Measurements from ENCODE around the gene GRID2IP. TPM values are rescaled to one million over a fixed set of nuclear protein-coding genes. Genes with fewer than 3 reads are reported as not detected.

Gene GRID2IP
- total and polyA plus RNA-seq, 2 of the 13 experiments (the other 11 are each of a cell fraction or from before 2014, with no cell fraction given), result 0.03 TPM; not detected in 1

DNA sequence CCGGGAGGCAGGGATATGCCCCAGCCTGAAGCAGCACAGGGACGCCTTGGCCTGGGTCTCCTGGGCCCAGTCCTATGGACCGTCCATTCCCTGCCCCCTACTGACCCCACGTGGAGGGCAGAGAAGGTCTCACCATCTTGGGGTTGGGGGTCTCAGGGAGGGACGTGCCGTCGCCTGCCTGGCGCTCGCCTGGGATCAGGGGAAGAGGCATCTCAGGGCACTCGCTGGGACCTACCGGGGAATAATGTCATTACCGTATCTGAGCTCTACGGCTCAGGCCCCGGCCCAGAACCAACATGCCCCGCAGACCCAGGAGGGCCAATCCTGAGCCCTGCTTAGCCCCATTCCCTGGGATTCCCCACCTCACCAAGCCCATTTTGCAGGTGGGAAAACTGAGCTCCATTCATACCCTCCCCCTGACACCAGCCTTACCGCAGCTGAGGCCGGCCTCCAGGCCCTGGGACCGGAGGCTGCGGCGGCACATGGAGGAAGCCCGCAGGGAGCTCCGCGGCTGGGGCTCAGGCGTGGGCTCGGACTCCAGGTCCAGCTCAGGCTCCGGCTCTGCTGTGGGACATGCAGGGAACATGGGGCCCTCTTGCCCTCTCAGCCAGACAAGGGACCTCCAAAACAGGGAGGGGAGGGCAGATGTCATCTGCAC is 40.7 kb downstream of the GRID2IP start (continued):
- TF ChIP-seq, protein P1, sequence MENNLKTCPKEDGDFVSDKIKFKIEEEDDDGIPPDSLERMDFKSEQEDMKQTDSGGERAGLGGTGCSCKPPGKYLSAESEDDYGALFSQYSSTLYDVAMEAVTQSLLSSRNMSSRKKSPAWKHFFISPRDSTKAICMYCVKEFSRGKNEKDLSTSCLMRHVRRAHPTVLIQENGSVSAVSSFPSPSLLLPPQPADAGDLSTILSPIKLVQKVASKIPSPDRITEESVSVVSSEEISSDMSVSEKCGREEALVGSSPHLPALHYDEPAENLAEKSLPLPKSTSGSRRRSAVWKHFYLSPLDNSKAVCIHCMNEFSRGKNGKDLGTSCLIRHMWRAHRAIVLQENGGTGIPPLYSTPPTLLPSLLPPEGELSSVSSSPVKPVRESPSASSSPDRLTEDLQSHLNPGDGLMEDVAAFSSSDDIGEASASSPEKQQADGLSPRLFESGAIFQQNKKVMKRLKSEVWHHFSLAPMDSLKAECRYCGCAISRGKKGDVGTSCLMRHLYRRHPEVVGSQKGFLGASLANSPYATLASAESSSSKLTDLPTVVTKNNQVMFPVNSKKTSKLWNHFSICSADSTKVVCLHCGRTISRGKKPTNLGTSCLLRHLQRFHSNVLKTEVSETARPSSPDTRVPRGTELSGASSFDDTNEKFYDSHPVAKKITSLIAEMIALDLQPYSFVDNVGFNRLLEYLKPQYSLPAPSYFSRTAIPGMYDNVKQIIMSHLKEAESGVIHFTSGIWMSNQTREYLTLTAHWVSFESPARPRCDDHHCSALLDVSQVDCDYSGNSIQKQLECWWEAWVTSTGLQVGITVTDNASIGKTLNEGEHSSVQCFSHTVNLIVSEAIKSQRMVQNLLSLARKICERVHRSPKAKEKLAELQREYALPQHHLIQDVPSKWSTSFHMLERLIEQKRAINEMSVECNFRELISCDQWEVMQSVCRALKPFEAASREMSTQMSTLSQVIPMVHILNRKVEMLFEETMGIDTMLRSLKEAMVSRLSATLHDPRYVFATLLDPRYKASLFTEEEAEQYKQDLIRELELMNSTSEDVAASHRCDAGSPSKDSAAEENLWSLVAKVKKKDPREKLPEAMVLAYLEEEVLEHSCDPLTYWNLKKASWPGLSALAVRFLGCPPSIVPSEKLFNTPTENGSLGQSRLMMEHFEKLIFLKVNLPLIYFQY (CRISPR knock-in tag; IDR thresholded peaks at IDR 0.05; ENCODE audit: borderline replicate concordance), result no peak

DNA sequence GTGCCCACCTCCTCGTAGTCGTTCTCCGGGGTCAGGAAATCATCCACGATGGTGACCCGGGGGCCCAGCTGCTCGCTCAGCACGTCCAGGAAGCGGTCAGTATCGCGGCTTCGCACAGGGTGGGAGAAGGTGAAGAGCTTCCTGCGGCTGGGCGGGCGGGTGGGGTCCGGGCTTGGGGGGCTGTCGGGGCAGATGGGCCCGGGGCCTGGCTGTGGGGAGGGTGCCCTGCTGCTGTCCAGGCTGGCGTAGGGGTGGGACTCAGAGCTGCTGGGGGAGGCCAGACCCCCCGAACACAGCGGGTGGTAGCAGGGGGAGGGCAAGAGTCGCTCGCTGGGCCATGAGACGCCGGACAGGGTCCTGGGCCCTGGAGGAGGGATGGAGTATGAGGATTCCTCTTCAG is 42.3 kb downstream of the GRID2IP start:
- H3K79me2 ChIP-seq (ENCODE audit: insufficient read depth, low read length), result no peaks in the 10 kb centered on the region
- H2AFZ ChIP-seq (ENCODE audit: low read length), result no peak overlapping the region
- BruUV-seq (replicated peaks), result no TSS peak
- DNase-seq (ENCODE audit: low spot score) (no peak), ATAC-seq (no peak), FAIRE-seq (no peak)
- intact Hi-C loops (cut with micrococcal nuclease; ENCODE audit: unreplicated experiment) (no loop called here), in situ Hi-C loops (cut with HindIII; ENCODE audit: extremely low pct_ligation_motif_present, low pct_unique_long_range_greater_than_20kb) (no loop called here)
- H4K20me1 ChIP-seq (ENCODE audit: insufficient read depth, low read length), result no peaks in the 10 kb centered on the region
- peaks cover 18% of the 10 kb centered on the region; the same call in 1 of the 2 replicates for H3K4me1 ChIP-seq (ENCODE audit: insufficient read depth, low read length)
- no peak overlapping the region for H3K4me2 ChIP-seq (ENCODE audit: low read depth, low read length)
- H3K27ac ChIP-seq (ENCODE audit: extremely low read length, insufficient read depth, low read length), result no peak overlapping the region
- H3K9ac ChIP-seq (ENCODE audit: insufficient read depth, low read depth, low read length), result no peak overlapping the region
- H3K9me3 ChIP-seq (ENCODE audit: low read length), result no peaks in the 10 kb centered on the region
- H3K4me3 ChIP-seq (replicated peaks in 1 of 3; ENCODE audit: insufficient read depth in 1 of 3, low read depth in 2 of 3, low read length in 3 of 3), result no peak overlapping the region
- CTCF ChIA-PET (ENCODE audit: low intra/inter-chr PET ratio, low total read pairs), result no interaction called here
- peaks cover 10 to 42% of the 10 kb centered on the region in 2 experiments for H3K27me3 ChIP-seq (ENCODE audit: control insufficient read depth in 1 of 2, insufficient read depth in 2 of 2, low read length in 2 of 2)
- WGBS (ENCODE audit: low lambda C conversion rate), result 44% methylated on average over 14 of the region's 24 CpGs
- POLR2A ChIA-PET, result no interaction called here
- H3K36me3 ChIP-seq (replicated peaks in 1 of 2; ENCODE audit: control insufficient read depth in 1 of 2, insufficient read depth in 2 of 2, low read length in 2 of 2), result no peaks in the 10 kb centered on the region
- TF ChIP-seq KDM5B (CRISPR knock-in tag; IDR thresholded peaks at IDR 0.05; ENCODE audit: borderline replicate concordance) (no peak), ZNF652 (CRISPR knock-in tag; IDR thresholded peaks at IDR 0.05; ENCODE audit: borderline replicate concordance, low read depth) (no peak), REXO4 (CRISPR knock-in tag; IDR thresholded peaks at IDR 0.05; ENCODE audit: borderline replicate concordance) (no peak), ZNF781 (CRISPR knock-in tag; IDR thresholded peaks at IDR 0.05; ENCODE audit: borderline replicate concordance, not compliant biosample characterization) (no peak), ZNF749 (CRISPR knock-in tag; IDR thresholded peaks at IDR 0.05; ENCODE audit: borderline replicate concordance) (no peak), ZFP37 (CRISPR knock-in tag; IDR thresholded peaks at IDR 0.05; ENCODE audit: borderline replicate concordance) (no peak)
- TF ChIP-seq, protein P2, sequence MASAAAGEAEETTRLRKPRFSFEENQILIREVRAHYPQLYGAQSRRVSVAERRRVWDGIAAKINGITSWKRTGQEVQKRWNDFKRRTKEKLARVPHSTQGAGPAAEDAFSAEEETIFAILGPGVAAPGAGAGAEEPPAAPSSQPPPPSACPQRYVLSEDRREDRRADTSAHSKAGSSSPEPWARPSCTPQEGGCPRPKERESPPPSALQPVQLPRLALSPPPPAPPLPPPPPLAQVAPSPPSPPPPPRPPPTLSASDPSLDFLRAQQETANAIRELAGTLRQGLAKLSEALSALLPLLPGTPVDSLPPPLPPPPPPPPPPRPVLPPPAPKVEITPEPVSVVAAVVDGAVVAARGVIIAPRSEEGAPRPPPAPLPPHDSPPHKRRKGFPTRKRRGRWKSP (CRISPR knock-in tag; IDR thresholded peaks at IDR 0.05), result no peak
- TF ChIP-seq, protein P3, sequence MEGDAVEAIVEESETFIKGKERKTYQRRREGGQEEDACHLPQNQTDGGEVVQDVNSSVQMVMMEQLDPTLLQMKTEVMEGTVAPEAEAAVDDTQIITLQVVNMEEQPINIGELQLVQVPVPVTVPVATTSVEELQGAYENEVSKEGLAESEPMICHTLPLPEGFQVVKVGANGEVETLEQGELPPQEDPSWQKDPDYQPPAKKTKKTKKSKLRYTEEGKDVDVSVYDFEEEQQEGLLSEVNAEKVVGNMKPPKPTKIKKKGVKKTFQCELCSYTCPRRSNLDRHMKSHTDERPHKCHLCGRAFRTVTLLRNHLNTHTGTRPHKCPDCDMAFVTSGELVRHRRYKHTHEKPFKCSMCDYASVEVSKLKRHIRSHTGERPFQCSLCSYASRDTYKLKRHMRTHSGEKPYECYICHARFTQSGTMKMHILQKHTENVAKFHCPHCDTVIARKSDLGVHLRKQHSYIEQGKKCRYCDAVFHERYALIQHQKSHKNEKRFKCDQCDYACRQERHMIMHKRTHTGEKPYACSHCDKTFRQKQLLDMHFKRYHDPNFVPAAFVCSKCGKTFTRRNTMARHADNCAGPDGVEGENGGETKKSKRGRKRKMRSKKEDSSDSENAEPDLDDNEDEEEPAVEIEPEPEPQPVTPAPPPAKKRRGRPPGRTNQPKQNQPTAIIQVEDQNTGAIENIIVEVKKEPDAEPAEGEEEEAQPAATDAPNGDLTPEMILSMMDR (CRISPR knock-in tag; IDR thresholded peaks at IDR 0.05), result no peak
- TF ChIP-seq, protein P4, sequence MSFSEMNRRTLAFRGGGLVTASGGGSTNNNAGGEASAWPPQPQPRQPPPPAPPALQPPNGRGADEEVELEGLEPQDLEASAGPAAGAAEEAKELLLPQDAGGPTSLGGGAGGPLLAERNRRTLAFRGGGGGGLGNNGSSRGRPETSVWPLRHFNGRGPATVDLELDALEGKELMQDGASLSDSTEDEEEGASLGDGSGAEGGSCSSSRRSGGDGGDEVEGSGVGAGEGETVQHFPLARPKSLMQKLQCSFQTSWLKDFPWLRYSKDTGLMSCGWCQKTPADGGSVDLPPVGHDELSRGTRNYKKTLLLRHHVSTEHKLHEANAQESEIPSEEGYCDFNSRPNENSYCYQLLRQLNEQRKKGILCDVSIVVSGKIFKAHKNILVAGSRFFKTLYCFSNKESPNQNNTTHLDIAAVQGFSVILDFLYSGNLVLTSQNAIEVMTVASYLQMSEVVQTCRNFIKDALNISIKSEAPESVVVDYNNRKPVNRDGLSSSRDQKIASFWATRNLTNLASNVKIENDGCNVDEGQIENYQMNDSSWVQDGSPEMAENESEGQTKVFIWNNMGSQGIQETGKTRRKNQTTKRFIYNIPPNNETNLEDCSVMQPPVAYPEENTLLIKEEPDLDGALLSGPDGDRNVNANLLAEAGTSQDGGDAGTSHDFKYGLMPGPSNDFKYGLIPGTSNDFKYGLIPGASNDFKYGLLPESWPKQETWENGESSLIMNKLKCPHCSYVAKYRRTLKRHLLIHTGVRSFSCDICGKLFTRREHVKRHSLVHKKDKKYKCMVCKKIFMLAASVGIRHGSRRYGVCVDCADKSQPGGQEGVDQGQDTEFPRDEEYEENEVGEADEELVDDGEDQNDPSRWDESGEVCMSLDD (CRISPR knock-in tag; IDR thresholded peaks at IDR 0.05; ENCODE audit: borderline replicate concordance), result no peak
